Measurements from ENCODE around the gene KRT222. TPM values are rescaled to one million over a fixed set of nuclear protein-coding genes. Genes with fewer than 3 reads are reported as not detected.

Gene KRT222
- total RNA-seq, 1 donor from 2014 or later: not detected

- Mint-ChIP-seq H3K36me3 (no peaks in the 10 kb centered on the region), H3K9me3 (no peaks in the 10 kb centered on the region), H3K27me3 (ENCODE audit: low read depth) (no peaks in the 10 kb centered on the region), H3K4me3 (no peak overlapping the region), H3K27ac (no peak overlapping the region), H3K4me1 (peaks cover 24% of the 10 kb centered on the region)
- no peak for TF ChIP-seq CTCF (IDR thresholded peaks at IDR 0.05; ENCODE audit: unreplicated experiment)
- no peak for DNase-seq (ENCODE audit: low spot score in 2 of 2, unreplicated experiment in 2 of 2)
Measured at GRCh38 chr17:40621578-40621977, 43.4 kb downstream of the KRT222 start.

- H3K27ac Mint-ChIP-seq: no peak overlapping the region
- H3K36me3 Mint-ChIP-seq: no peaks in the 10 kb centered on the region
- H3K4me1 Mint-ChIP-seq: peaks cover 24% of the 10 kb centered on the region
- peaks cover 3% of the 10 kb centered on the region for H3K27me3 Mint-ChIP-seq (ENCODE audit: low read depth)
- no peak for DNase-seq (ENCODE audit: low spot score in 2 of 2, unreplicated experiment in 2 of 2)
- no peak overlapping the region for H3K4me3 Mint-ChIP-seq
- no peak for TF ChIP-seq CTCF (IDR thresholded peaks at IDR 0.05; ENCODE audit: unreplicated experiment)
- no peaks in the 10 kb centered on the region for H3K9me3 Mint-ChIP-seq
Measured at GRCh38 chr17:40621019-40621418, 44.0 kb downstream of the KRT222 start.

- Mint-ChIP-seq H3K9me3 (no peaks in the 10 kb centered on the region), H3K36me3 (no peaks in the 10 kb centered on the region), H3K27me3 (ENCODE audit: low read depth) (peaks cover 6% of the 10 kb centered on the region), H3K27ac (no peak overlapping the region), H3K4me3 (no peak overlapping the region), H3K4me1 (peaks cover 14% of the 10 kb centered on the region)
- no peak for DNase-seq (ENCODE audit: low spot score in 2 of 2, unreplicated experiment in 2 of 2)
- TF ChIP-seq CTCF (IDR thresholded peaks at IDR 0.05; ENCODE audit: unreplicated experiment): no peak
Measured at GRCh38 chr17:40618754-40619625, 46.0 kb downstream of the KRT222 start.

GRCh38 chr17:40617678-40618240 lies 47.2 kb downstream of the KRT222 start:
- Mint-ChIP-seq H3K4me1 (peaks cover 14% of the 10 kb centered on the region), H3K9me3 (no peaks in the 10 kb centered on the region), H3K4me3 (no peak overlapping the region), H3K27ac (no peak overlapping the region), H3K27me3 (ENCODE audit: low read depth) (peaks cover 10% of the 10 kb centered on the region), H3K36me3 (no peaks in the 10 kb centered on the region)
- TF ChIP-seq CTCF (IDR thresholded peaks at IDR 0.05; ENCODE audit: unreplicated experiment): no peak
- no peak for DNase-seq (ENCODE audit: low spot score in 2 of 2, unreplicated experiment in 2 of 2)

- H3K9me3 Mint-ChIP-seq: no peaks in the 10 kb centered on the region
- no peak for DNase-seq (ENCODE audit: low spot score in 2 of 2, unreplicated experiment in 2 of 2)
- peaks cover 13% of the 10 kb centered on the region for H3K4me1 Mint-ChIP-seq
- no peak for TF ChIP-seq CTCF (IDR thresholded peaks at IDR 0.05; ENCODE audit: unreplicated experiment)
- H3K36me3 Mint-ChIP-seq: no peaks in the 10 kb centered on the region
- H3K27ac Mint-ChIP-seq: no peak overlapping the region
- peaks cover 10% of the 10 kb centered on the region for H3K27me3 Mint-ChIP-seq (ENCODE audit: low read depth)
- H3K4me3 Mint-ChIP-seq: no peak overlapping the region
Measured at GRCh38 chr17:40616592-40616991, 48.4 kb downstream of the KRT222 start.

Data from mesothelial cell of epicardium (in vitro differentiated cells).